GM18858 (cell line): Measurements from ENCODE around the gene RIF1.

Experiments
- ATAC-seq: cut with Tn5 transposase; IDR thresholded peaks from one replicate; pipeline ENCODE4 v1.9.1; 2021; ENCODE audit not compliant: unreplicated experiment

The RIF1 gene

DNA sequence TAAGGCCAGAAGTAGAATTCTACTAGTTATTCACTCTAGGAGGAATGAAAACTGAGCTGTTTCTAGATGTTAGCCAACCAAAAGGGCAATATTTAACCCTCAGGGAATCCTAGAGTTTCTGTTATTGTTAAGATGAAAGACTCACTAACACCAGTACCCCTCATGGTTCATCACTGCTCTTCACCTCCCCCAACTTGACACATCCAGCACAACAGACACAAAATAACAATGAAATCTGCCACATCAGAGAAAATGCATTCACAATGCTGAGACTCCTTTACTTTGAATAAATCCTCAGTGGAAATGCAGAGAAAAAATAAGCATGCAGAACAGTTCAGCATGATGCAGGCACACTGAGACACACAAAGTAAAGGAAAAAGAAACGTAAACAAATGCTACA is 111.3 kb downstream of the RIF1 start:
- no peak for ATAC-seq

DNA sequence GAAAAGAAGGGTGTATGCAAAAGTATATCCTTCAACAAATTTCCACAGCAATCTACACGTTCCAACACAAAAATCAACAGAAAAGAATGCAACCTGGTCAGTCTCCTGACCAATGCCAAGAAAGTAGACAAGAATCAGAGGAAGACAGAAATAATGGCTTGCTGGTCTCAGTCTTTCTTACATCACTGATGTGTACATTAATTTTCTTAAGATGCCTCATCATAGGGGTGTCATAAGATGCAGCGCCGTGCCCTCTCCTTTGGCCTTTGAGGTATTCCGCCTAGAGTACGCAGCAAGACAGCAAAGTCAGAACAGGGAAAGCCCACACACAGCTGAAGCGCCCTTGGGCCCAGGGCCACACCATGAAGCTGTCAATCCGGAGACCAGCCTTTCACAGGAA is 112.9 kb downstream of the RIF1 start:
- ATAC-seq, result no peak

DNA sequence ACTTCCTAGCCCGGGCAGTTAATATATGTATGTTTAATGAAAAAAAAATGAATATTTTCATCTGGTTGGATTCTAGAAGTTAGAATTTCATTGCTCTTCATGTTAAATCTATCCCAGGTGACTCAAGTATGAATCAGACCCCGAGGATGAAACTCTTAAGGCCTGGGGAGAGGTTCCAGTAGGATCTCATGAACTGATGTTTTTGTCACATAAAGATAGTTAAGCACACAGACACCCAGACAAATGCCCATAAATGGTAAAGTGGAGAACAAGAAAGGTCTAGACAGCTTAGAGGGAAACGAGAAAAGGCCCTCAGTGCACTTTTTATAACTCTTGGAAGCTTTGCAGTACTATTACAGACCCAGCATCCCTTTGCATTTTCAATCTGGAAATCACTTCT is 114.1 kb downstream of the RIF1 start:
- ATAC-seq, result no peak

DNA sequence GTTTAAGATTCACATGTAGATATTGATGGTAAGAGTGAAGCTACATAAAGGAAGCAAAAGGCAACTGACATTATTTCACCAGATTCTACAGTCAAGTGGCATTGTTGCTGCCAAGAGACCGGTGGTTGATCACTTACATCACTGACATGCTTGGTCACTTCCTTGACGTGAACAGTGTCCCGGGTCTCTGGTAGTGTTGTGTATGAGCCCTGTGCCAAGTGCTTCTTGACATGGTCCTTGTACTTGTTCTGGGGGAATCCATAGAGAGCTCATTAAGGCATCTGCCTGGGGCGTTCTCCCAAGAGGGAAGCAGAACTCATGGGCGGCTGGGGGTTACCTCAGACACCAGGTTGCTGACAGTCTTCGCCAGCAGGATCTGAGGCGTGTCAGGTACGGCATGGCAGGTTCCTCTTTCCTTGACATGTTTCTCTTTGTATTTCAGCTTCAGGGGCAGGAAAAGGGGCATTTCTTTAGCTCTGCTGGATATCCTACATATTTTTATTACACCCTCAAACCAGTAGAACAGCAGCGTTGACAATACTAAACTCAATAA is 116.2 kb downstream of the RIF1 start:
- no peak for ATAC-seq

DNA sequence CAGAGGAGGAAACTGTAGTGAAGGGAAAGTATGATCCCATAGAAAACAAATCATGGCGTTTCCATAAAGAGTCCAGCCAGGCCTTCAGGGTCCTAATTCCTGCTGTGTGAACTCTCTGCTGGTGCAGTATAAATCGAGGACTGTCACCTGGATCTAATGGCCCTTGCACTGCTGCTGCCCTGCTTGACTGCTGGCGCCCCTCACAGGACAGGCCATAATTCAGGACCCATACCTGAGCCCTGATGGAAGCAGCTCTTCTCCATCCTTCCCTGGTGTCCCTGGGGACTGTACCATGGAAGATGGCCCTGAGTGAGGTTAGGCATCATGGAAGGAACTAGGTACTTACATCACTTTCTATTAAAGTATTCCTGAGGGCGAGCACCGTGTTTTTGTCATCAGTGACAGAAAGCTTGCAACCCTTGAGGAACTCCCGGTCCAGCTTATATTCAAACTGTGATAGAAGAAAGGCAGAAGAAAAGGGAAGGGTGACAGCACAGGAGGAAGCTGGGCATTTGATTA is 116.9 kb downstream of the RIF1 start:
- no peak for ATAC-seq
